Right ventricle myocardium inferior (tissue), 1 donor: ENCODE measurements around the gene NDUFB8. TPM values are rescaled to one million over a fixed set of nuclear protein-coding genes. Genes with fewer than 3 reads are reported as not detected.

Experiments used
- ATAC-seq: fragments of 200-7000 bp; cut with Tn5 transposase; one replicate; pipeline ENCODE4 v1.9.1; 2020; ENCODE audit warnings: mild to moderate bottlenecking, moderate library complexity
- DNase-seq: peaks from one replicate; pipeline ENCODE4 v3.0.0; 2021; ENCODE audit errors: missing footprints
- intact Hi-C: fragments of 100-400 bp; cut with DNase I; formaldehyde crosslinking; loops from one replicate; pipeline ENCODE4 v1.11.0; 2022
- total RNA-seq: library from RNA; stranded (reverse); fragmentation: NEBNext Ultra II Directional; extraction: Animal tissue kit (Norgen Biotek cat#: 25700); gene quantifications from one replicate; pipeline ENCODE4 v1.2.1, GENCODE V29; 2021
- donor health status: DM: no; HTN: yes; CAD: no; lungs with severe emphysema.

NDUFB8 gene
- total RNA-seq, 1 donor from 2014 or later, result 444 TPM

GRCh38 chr10:100516847-100517246 lies 12.8 kb downstream of the NDUFB8 start:
- intact Hi-C loops, result no loop called here
- no peak for DNase-seq
- no peak for ATAC-seq

GRCh38 chr10:100515612-100516011 lies 14.1 kb downstream of the NDUFB8 start:
- intact Hi-C loops, result no loop called here
- DNase-seq (no peak), ATAC-seq (no peak)

GRCh38 chr10:100510533-100511308 lies 18.9 kb downstream of the NDUFB8 start:
- ATAC-seq, result no peak

GRCh38 chr10:100509241-100509840 lies 20.3 kb downstream of the NDUFB8 start:
- DNase-seq (no peak), ATAC-seq (no peak)
- intact Hi-C loops, result no loop called here

More at GRCh38 chr10:100510533-100511308, 18.9 kb downstream of the NDUFB8 start:
- DNase-seq, result no peak
- intact Hi-C loops, result no loop called here

GRCh38 chr10:100508691-100509150 lies 20.9 kb downstream of the NDUFB8 start:
- intact Hi-C loops, result no loop called here
- ATAC-seq (no peak), DNase-seq (no peak)

GRCh38 chr10:100508266-100508665 lies 21.4 kb downstream of the NDUFB8 start:
- DNase-seq (no peak), ATAC-seq (no peak)
- intact Hi-C loops, result no loop called here

- no peak for DNase-seq
- ATAC-seq, result no peak
- intact Hi-C loops, result no loop called here
Measured at GRCh38 chr10:100507357-100507732, 22.3 kb downstream of the NDUFB8 start.

- intact Hi-C loops, result no loop called here
- no peak for ATAC-seq
- DNase-seq, result no peak
Measured at GRCh38 chr10:100506596-100507356, 22.9 kb downstream of the NDUFB8 start.

GRCh38 chr10:100505164-100505563 lies 24.5 kb downstream of the NDUFB8 start:
- intact Hi-C loops, result no loop called here
- DNase-seq, result no peak
- no peak for ATAC-seq

- intact Hi-C loops, result no loop called here
- ATAC-seq (no peak), DNase-seq (no peak)
Measured at GRCh38 chr10:100504096-100504495, 25.6 kb downstream of the NDUFB8 start.

- no peak for ATAC-seq
- DNase-seq, result no peak
- intact Hi-C loops, result no loop called here
Measured at GRCh38 chr10:100502926-100503494, 26.7 kb downstream of the NDUFB8 start.

- DNase-seq (no peak), ATAC-seq (no peak)
- intact Hi-C loops, result no loop called here
Measured at GRCh38 chr10:100501423-100501822, 28.2 kb downstream of the NDUFB8 start.

- ATAC-seq (no peak), DNase-seq (no peak)
- intact Hi-C loops, result no loop called here
Measured at GRCh38 chr10:100498059-100498458, 31.6 kb downstream of the NDUFB8 start.

GRCh38 chr10:100496567-100496966 lies 33.1 kb downstream of the NDUFB8 start:
- ATAC-seq (no peak), DNase-seq (no peak)
- intact Hi-C loops, result no loop called here

- no peak for DNase-seq
- intact Hi-C loops, result no loop called here
- ATAC-seq, result no peak
Measured at GRCh38 chr10:100490531-100490930, 39.1 kb downstream of the NDUFB8 start.

GRCh38 chr10:100489396-100489795 lies 40.3 kb downstream of the NDUFB8 start:
- intact Hi-C loops, result no loop called here
- no peak for ATAC-seq
- DNase-seq, result no peak

- no peak for DNase-seq
- intact Hi-C loops, result no loop called here
- no peak for ATAC-seq
Measured at GRCh38 chr10:100487529-100487928, 42.1 kb downstream of the NDUFB8 start.

GRCh38 chr10:100485801-100486495 lies 43.7 kb downstream of the NDUFB8 start:
- intact Hi-C loops, result no loop called here
- ATAC-seq (no peak), DNase-seq (no peak)

GRCh38 chr10:100485366-100485765 lies 44.3 kb downstream of the NDUFB8 start:
- intact Hi-C loops, result no loop called here
- ATAC-seq, result no peak
- DNase-seq, result no peak
